HG02798 (cell line): ENCODE measurements around the gene QRSL1.
A peak's percentile ranks its signal among the peaks of the same experiment; 100 is the strongest.
"Not testable (repeated sequence)": the region's sequence is repeated elsewhere in the genome, so short reads cannot be mapped to it uniquely, and the experiment has no call there.

Experiments
- ATAC-seq: cut with Tn5 transposase; IDR thresholded peaks from one replicate; pipeline ENCODE4 v1.9.1; 2021; ENCODE audit warnings: mild to moderate bottlenecking; ENCODE audit not compliant: unreplicated experiment, poor library complexity

QRSL1 gene

DNA sequence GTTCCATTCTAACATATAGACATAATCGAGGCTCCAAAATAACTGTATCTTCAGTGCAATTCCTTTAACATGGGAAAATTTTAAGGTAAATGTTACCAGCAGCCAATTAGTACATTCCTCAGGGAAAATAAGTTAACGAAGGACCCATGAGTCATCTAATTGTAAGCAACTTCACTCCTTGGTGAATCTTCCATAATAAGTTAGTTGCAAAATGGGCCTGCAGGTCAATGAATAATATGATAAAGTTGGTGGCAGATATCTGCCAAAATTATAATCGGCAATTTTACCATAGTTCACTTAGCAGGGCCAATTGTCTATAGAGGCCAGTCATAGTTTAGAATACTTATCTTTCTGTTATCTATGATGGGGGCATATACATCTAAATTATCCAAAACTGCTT is 42.3 kb downstream of the QRSL1 start:
- no peak for ATAC-seq

DNA sequence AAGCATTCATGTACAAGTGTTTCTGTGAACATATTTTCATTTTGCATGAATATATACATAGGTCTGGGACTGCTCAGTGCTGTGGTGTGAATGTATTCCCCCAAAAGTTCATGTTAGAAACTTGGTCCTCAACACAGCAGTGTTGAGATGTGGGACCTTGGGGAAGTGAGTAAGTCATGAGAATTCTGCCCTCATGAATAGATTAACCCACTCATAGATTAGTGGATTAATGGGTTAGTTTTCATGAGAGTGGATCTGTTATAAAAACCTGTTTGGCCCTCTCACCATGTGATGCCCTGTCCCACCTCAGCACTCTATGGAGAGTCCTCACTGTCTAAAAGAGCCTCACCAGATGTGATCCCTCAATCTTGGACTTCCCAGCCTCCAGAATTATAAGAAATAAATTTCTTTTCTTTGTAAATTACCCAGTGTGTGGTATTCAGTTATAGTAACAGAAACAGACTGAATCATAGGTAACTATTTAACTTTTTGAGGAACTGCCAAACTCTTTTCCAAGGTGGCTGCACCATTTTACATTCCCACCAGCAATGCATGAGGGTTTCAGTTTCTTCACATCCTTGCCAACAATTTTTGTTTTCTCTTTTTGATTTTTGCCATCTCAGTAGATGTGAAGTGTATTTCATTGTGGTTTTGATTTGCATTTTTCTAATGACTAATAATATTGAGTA is 45.3 kb downstream of the QRSL1 start:
- no peak for ATAC-seq

DNA sequence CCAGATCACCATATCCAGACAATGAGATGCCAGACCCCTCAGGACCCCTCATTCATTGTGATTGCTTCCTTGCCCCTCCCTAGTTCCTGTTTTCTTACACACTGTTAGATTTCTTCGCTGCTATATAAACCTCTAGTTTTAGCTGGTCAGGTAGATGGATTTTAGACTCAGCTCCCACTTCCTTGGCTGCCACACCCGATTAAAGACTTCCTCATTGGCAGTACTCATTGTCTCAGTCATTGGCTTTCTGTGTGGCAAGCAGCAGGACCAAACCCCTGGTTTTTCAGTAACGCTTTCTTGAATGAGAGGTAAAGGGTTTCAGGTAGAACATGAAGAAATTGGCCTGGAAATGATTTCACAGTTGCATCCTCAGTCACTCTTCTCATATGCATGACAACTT is 47.9 kb downstream of the QRSL1 start:
- no peak for ATAC-seq

DNA sequence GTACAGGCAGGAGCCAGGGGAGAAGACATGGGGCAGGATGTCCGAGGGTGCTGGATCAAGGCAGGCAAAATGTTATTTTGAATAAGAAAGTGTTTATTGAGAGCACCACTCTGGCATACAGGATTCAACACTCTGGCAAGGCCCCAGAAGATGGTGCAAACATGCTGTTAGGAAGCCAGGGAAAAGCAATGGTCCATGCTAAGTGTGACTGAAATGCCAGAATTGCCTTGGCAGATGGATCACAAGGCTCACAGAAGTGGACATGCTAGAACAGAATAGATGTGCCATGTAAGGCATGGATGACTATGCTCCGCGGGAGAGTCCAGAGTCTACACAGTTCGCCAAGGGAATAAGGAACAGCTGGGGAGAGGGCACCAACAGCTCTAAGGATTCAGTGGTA is 54.6 kb downstream of the QRSL1 start:
- no peak for ATAC-seq

DNA sequence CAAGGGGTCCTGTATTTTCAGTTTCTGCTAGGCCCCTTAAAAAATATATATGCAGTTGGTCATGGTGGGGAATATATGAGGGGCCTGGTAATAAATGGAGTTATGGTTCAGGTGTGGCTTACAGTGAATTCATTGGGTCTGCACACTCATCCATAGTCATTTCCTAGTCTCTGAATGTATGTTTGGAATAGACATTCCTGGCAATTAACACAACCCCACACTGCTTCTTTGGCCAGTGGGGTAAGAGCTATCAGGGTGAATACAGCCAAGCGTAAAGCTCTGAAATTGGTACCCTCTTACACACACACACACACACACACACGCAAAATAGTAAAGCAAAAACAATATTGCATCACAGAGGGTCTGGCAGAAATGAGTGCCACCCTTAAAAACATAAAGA is 56.5 kb downstream of the QRSL1 start:
- ATAC-seq: no peak

DNA sequence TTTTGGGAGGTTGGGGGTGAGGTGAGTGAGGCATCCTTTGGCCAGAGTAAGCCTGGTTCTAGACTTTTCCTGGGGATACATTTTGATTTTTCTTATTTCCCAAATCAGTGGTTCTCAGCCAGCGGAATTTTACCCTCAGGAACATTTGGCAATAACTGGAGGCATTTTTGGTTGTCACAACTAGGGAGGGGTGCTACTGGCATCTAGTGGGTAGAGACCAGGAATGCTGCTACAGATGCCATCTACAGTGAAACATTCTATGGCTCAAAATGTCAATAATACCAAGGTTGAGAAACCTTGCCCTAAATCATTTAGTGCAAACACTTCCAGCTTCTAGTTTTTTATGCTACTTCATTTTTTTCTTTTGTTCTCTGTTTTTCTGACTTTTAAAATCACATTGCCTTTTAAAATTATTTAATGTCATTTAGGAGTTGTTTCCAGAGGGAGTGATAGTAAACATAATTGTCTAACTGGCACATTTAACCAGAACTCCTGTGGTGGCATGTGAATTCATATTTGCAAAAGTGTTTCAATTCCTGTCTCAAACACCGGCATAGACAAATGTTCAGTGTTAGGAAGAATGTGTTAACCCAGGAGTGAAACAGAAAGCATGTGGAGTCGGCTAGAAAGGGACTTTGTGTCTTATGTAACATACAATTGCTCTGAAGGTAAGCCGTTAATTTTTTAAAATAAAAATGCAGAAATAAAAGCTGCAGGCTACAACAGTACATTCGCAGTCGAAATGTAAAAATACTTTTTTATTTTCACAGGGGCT is 59.0 kb downstream of the QRSL1 start:
- peak; percentile 42 for ATAC-seq

DNA sequence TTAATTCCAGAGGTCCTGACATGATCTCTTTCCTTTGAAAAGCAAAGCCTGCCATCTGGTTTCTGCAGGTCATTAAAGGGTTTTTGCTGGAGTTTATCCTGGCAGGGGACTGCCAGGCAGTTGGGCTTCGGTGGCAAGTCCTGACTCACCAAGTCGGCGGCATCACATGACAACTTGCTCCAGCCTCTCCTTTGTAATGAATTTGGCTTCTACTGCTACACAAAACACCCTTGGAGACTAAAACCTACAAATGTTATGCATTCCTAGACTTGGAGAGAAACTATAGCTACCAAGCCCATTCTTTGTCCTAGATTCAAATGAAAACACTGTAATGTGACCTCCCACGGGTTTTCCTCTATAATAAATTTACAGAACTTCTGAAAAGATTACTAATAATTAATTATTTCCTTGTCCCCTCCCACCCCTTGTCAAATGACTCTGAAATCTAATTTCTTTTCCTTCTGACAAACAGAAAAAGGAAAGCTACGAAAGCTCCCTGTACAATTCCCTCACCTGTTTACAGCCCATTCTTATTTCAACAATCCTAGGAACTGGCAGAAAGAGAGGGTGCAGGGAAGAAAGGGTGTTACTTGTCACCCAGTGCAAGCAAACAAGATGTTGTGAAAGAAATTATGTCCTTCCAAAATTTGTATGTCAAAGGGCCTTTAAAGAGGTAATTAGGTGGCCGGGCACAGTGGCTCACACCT is 62.9 kb downstream of the QRSL1 start:
- no peak for ATAC-seq

DNA sequence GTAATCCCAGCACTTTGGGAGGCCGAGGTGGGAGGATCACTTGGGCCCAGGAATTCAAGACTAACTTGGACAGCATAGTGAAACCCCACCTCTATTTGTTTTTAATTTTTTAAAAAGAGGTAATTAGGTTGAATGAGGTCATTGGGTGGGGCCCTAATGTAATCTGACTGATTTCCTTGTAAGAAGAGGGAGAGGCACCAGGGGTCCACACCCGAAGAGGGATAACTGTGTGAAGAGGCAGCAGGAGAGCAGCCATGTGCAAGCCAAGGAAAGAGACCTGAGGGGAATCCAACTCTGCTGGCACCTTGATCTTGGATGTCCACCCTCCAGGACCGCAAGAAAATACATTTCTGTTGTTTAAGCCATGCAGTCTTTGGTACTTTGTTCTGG is 63.4 kb downstream of the QRSL1 start:
- no peak for ATAC-seq

DNA sequence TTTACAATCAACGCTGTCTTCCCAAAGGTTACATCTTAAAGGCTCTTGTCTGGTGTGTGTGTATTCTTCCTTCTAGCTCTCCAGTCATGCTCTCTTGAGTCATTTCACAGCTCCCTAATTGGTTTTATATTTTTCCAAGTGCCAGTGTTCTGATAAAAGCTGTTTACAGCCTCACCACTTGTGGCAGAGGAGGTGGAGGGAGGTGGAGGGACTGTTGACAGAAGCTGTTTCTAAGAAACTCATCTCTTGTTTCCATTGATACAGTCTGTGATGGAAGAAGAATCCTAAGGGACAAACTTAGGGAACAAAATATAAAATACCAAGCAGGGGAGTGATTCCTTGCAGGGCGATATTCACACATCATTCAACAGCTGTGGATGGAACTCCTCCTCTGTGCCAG is 64.0 kb downstream of the QRSL1 start:
- no peak for ATAC-seq

DNA sequence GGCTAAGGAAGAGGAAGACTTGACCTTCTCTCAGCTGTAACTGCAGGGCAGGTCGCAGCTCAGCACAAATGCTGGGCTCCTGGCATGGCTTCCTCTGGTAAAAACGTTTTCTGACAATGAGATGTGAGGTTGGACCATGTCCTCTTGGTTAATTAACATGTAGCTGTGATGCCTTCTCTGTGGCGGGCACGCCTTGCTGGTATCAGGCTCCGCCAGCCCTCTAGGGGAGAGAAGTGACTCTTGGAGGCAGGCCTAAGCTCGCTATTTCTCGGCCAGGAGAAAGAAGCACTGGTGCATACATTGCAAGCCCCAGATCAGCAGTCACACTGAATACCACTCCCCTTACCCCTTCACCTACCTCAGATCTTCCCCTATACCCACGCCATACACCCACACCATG is 65.0 kb downstream of the QRSL1 start:
- ATAC-seq: no peak

DNA sequence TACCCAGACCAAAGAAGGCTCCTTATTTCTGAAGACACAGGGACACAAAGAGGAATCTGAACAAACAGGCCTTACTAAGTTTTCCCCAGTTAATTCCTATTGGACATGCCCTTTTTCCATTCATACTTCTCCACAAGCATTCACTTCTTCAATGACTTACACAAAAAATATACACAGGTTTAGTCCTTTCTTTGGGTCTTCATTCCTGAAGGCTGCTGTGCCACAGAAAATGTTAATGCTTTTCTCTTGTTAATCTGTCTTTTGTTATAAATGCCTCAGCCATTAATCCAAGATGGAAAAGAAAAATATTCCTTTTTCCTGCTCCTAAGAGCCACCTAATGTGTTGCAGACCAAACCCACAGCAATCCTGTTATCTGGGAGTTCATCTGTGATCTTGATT is 71.2 kb downstream of the QRSL1 start:
- no peak for ATAC-seq

DNA sequence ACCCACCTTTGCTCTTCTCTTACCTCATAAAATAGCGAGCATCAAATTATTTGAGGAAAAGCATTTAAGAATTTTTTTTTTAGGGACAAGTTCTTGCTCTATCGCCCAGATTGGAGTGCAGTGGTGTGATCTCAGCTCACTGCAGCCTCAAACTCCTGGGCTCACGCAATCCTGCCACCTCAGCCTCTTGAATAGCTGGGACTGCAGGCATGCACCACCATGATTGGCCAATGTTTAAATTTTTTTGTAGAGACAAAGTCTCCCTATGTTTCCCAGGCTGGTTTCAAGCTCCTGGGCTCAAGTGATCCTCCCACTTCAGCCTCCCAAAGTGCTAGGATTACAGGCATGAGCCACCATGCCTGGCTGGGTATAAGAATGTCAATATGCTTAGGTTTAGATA is 71.8 kb downstream of the QRSL1 start:
- not testable (repeated sequence) for ATAC-seq

DNA sequence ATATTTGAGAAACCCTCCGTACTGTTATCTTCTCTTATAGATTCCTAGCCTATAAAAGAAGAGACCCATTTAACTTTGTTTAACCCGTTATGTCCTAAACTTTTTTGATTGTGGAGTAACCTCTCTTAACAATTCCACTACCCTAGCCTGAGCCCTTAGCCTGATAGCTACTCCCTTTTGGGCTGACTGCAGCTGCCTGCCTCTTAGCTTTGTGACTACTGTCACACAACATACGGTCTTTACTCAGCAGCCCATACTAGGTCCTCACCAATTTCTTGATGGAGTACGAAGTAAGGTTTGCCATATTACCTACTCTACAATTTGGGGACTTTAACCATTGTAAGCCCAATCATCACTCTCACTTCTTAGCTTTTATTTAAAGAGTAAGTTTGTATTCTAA is 72.7 kb downstream of the QRSL1 start:
- peak; percentile 34 for ATAC-seq

DNA sequence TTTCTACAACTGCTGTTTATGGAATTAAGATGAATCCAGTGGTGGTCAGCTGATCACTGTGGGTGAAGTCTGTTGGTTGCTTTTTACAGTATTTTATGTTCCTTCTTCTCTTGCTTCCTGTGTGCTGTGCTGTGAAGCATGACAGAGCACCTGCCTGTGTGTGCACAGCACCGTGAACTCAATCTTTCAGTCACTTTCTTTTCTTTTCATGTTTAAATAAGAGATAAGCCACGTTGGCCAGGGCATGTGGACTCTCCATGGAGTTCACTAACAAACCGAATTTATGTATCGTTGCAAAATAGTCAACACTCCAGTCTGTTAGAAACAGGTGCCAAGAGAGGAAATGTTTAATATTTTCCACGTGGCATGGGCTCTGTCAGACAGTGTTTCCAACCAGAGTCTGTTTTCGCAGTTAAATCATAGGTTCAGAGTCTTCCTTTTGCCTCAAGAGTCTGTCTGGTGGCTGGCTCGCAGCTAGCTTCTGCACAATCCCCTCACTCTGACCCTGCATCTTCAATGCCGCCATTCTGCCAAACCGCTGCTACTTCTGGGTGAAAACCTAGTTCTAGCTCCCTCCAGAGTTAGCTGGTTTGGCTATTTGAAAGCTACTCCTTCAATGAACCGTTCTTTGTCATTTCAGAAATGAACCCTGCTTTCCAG is 73.2 kb downstream of the QRSL1 start:
- peak; percentile 98 for ATAC-seq

DNA sequence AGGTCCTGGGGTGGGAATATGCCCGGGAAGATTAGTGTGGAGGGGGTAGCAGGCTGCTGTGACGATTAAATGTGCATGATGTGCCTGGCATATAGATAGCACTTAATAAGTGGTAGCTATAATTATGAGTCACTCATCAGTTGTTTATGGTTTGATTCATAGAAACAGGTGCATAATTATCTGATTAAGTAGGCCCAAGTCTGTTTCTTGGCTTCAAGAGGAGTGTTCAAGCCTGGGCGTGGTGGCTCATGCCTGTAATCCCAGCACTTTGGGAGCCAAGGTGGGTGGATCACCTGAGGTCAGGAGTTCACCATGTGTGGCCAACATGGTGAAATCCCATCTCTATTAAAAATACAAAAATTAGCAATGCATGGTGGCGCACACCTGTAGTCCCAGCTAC is 74.9 kb downstream of the QRSL1 start:
- no peak for ATAC-seq

DNA sequence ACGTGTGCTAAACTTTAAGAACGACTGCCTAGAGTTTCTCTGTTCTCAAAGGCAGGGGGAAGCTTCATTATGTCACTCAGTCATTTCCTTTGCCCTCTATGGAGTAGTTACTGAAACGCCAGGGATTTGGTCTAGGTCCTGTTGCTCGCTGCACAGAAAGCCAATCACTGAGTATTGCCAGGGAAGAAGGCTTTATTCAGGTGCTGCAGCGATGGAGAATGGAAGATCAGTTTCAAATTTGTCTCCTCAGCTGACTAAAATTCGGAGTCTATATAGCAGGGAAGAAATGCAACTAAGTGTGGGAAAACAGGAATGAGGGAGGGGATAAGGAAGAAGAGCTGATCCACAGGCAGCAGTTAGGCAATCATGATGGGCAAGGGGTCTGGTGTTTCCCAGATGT is 75.8 kb downstream of the QRSL1 start:
- ATAC-seq: no peak

DNA sequence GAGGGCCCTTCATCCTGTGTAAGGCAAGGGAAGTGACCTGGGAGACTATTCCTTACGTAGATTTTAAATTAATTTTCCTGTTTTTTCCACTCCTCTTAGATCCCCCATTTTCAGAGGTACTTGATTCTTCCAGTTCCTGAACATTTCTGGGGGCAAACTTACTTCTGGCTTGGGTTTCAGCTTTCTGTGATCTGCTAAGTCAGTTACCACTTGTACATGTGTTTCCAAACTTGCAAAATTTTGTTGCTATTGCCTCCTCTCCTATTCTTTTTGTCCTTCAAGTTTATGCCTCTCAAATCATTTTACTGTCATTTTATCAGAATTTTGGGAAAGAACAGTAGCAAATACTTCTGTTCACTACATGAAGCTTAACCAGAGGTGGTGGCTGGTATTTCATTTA is 81.2 kb downstream of the QRSL1 start:
- no peak for ATAC-seq

DNA sequence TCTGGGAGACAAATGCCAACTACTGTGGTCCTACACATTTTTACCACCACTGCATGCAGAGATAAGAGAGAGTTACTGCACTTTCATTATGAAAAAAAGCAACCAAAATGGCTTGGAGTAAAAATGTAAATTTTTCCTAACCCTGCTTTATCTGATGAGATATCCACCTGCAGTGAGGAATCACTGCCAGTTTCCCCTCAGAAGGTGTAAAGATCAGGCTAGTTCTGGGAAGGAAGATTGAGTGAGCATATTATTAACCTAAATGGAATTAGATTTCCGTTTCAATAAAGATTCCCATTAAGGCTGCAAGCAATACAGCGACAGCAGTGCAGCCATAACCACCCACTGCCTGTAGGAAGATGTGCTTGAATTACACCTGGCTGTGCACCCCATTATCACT is 84.9 kb downstream of the QRSL1 start:
- no peak for ATAC-seq

DNA sequence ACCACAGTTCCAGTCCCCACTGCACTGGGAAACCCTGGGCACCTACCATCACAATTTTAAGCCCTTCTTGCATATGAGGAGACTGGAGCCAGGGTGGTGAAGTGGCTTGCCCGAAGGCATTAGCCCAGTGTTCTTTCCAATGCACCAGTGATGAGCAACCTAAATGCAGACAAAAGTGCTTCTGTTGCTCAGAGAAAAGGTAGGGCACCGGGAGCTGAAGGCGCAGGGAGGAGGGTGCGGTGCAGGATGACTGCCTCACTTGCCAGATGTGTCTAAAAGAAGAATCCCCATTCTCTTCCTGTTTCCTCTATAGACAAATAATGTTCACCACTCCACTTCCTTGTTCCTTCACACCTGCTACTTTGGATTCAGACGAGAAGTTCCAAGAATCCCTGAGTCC is 86.5 kb downstream of the QRSL1 start:
- ATAC-seq: no peak

DNA sequence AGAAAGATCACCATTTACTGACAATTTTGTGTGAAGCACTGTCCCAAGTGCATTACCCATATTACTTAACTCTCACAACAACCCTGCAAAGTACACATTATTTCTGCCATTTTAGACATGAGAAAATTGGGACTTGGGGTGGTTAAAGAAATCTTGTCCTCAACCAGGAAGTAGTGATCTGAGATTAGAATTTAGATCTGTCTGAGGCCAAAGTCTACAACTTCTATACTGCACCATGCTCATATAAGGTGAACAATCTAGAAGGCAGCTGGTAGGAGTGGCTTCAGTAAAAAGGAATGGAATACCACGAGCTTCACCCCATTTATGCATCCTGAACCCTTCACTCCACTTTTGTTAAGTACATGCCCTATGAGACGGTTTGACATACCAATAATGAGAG is 87.6 kb downstream of the QRSL1 start:
- ATAC-seq: no peak
